IMR-90 (cell line): Measurements from ENCODE around the gene RAB27A. TPM values are rescaled to one million over a fixed set of nuclear protein-coding genes. Genes with fewer than 3 reads are reported as not detected.
"Not testable (repeated sequence)": the region's sequence is repeated elsewhere in the genome, so short reads cannot be mapped to it uniquely, and the experiment has no call there.

Experiments used
- ATAC-seq: fragments of 200-7000 bp; cut with Tn5 transposase; 2 replicates; pipeline ENCODE4 v1.9.1; 2020; ENCODE audit warnings: low read depth, mild to moderate bottlenecking, moderate library complexity
- BruUV-seq: library from RNA; stranded (reverse); fragments of 400-500 nt; replicated peaks from 2 replicates; lab custom pipeline; 2021; lab: Mats Ljungman, UMichigan
- CTCF ChIA-PET: fragments of 300-600 bp; formaldehyde crosslinking; extraction: SDS; loops from one replicate; lab custom pipeline; 2021; ENCODE audit warnings: antibody characterized with exemption; lab: Yijun Ruan, JAX
- POLR2A ChIA-PET: fragments of 300-600 bp; sonication (Branson Sonifier 250); formaldehyde crosslinking; loops from one replicate; lab custom pipeline; 2022; ENCODE audit warnings: antibody characterized with exemption; ENCODE audit not compliant: unreplicated experiment; lab: Charles Lee
- DNase-seq: peaks from one replicate; pipeline ENCODE4 v3.0.0; 2013
- H2AFZ ChIP-seq: replicated peaks from 2 replicates; pipeline ENCODE3; 2013; ENCODE audit warnings: low read length, mild to moderate bottlenecking; ENCODE audit not compliant: poor library complexity
- H2AK5ac ChIP-seq: 2 replicates; pipeline ENCODE4 v1.6.1; 2013; ENCODE audit warnings: low read depth, low read length, inconsistent platforms
- H2AK9ac ChIP-seq: replicated peaks from 2 replicates; pipeline ENCODE3; 2013; ENCODE audit warnings: mild to moderate bottlenecking, low read depth, low read length, moderate library complexity; ENCODE audit not compliant: poor library complexity
- H2BK120ac ChIP-seq: 2 replicates; pipeline ENCODE4 v1.6.1; 2013; ENCODE audit warnings: low read depth, low read length, inconsistent platforms
- H2BK15ac ChIP-seq: 3 replicates; pipeline ENCODE4 v1.6.1; 2013; ENCODE audit warnings: low read depth, low read length, inconsistent platforms
- H2BK20ac ChIP-seq: 2 replicates; pipeline ENCODE4 v1.6.1; 2013; ENCODE audit warnings: low read depth, mild to moderate bottlenecking, inconsistent platforms, low read length, moderate library complexity
- H2BK5ac ChIP-seq: 2 replicates; pipeline ENCODE4 v1.6.1; 2013; ENCODE audit warnings: mild to moderate bottlenecking, low read depth, low read length, inconsistent platforms; ENCODE audit not compliant: poor library complexity, severe bottlenecking
- H3K14ac ChIP-seq: replicated peaks from 2 replicates; pipeline ENCODE4 v1.6.1; 2013; ENCODE audit warnings: low read depth, low read length, inconsistent platforms
- H3K18ac ChIP-seq: 2 replicates; pipeline ENCODE4 v1.6.1; 2013; ENCODE audit warnings: low read depth, low read length, control low read depth
- H3K23ac ChIP-seq: 2 replicates; pipeline ENCODE4 v1.6.1; 2013; ENCODE audit warnings: low read depth, low read length, inconsistent platforms
- H3K27ac ChIP-seq: 2 replicates; pipeline ENCODE4 v1.5.1; 2013; ENCODE audit warnings: mild to moderate bottlenecking, control low read depth, low read length; ENCODE audit not compliant: insufficient read depth
- H3K27me3 ChIP-seq: 2 replicates; pipeline ENCODE4 v1.6.1; 2013; ENCODE audit warnings: low read length; ENCODE audit not compliant: control insufficient read depth, insufficient read depth
- H3K36me3 ChIP-seq: 2 replicates; pipeline ENCODE4 v1.6.1; 2013; ENCODE audit warnings: low read length, mixed read lengths; ENCODE audit not compliant: control insufficient read depth, insufficient read depth
- H3K4ac ChIP-seq: 2 replicates; pipeline ENCODE4 v1.6.1; 2013; ENCODE audit warnings: low read depth, low read length, inconsistent platforms
- H3K4me1 ChIP-seq: 2 replicates; pipeline ENCODE4 v1.6.1; 2013; ENCODE audit warnings: low read length, mixed read lengths; ENCODE audit not compliant: control insufficient read depth, insufficient read depth
- H3K4me2 ChIP-seq: 2 replicates; pipeline ENCODE4 v1.6.1; 2013; ENCODE audit warnings: low read depth, mild to moderate bottlenecking, control low read depth, low read length, moderate library complexity
- H3K4me3 ChIP-seq: 2 replicates; pipeline ENCODE4 v1.5.1; 2013; ENCODE audit warnings: low read depth, mild to moderate bottlenecking, control low read depth, low read length, moderate library complexity; ENCODE audit not compliant: insufficient read depth
- H3K56ac ChIP-seq: 2 replicates; pipeline ENCODE4 v1.6.1; 2013; ENCODE audit warnings: low read length, inconsistent platforms; ENCODE audit not compliant: insufficient read depth; ENCODE audit errors: extremely low read depth
- H3K79me1 ChIP-seq, 2 experiments: 2 replicates each; pipeline ENCODE4 v1.6.1; 2013; ENCODE audit warnings: low read length in 2 of 2, inconsistent platforms in 1 of 2, low read depth in 1 of 2
- H3K9ac ChIP-seq: 2 replicates; pipeline ENCODE4 v1.6.1; 2013; ENCODE audit warnings: low read depth, low read length, control low read depth
- H3K9me1 ChIP-seq: 2 replicates; pipeline ENCODE4 v1.6.1; 2013; ENCODE audit warnings: low read length, inconsistent platforms; ENCODE audit not compliant: insufficient read depth
- H3K9me3 ChIP-seq: 2 replicates; pipeline ENCODE4 v1.6.1; 2013; ENCODE audit warnings: low read length; ENCODE audit not compliant: control insufficient read depth, insufficient read depth
- H4K20me1 ChIP-seq: 2 replicates; pipeline ENCODE4 v1.6.1; 2013; ENCODE audit warnings: low read length, inconsistent platforms; ENCODE audit not compliant: insufficient read depth
- H4K5ac ChIP-seq: 2 replicates; pipeline ENCODE4 v1.6.1; 2013; ENCODE audit warnings: mild to moderate bottlenecking, low read depth, low read length, control low read depth
- H4K8ac ChIP-seq, 2 experiments: 2 replicates each; pipeline ENCODE4 v1.6.1; 2013; ENCODE audit warnings: low read depth in 2 of 2, low read length in 2 of 2, control low read depth in 1 of 2, inconsistent platforms in 1 of 2
- H4K91ac ChIP-seq: 2 replicates; pipeline ENCODE4 v1.6.1; 2013; ENCODE audit warnings: low read depth, low read length, inconsistent platforms; ENCODE audit not compliant: insufficient read depth
- WGBS, 2 experiments: methylation state at CpG; one replicate each; pipeline versions ENCODE4 v1.1.5 to v1.1.7; 2013; ENCODE audit warnings: missing lambda C conversion rate in 2 of 2; ENCODE audit not compliant: insufficient read length in 1 of 2; ENCODE audit errors: extremely low coverage in 2 of 2; 5-methylcytosine and 5-hydroxymethylcytosine counted together
- dilution Hi-C: fragments of 300-500 bp; cut with HindIII; formaldehyde crosslinking; loops from one replicate; pipeline ENCODE4 v1.14.3; 2018; ENCODE audit warnings: low sequenced_read_pairs; ENCODE audit not compliant: unreplicated experiment
- in situ Hi-C: fragments of 300-500 bp; cut with MboI; formaldehyde crosslinking; loops from 3 replicates; pipeline ENCODE4 v1.14.3; 2019; ENCODE audit warnings: low sequenced_read_pairs, inconsistent platforms, mixed read lengths
- intact Hi-C: fragments of 100-400 bp; cut with micrococcal nuclease; formaldehyde crosslinking; loops from 2 replicates; pipeline ENCODE4 v1.10.0; 2022
- polyA plus RNA-seq, 3 experiments: library from polyadenylated mRNA; depleted of rRNA; stranded (reverse); fragments of >200 nt; gene quantifications; 2 replicates each; pipeline ENCODE4 v1.2.3, GENCODE V29; 2012; ENCODE audit warnings: low replicate concordance in 1 of 3
- total RNA-seq: library from RNA; depleted of rRNA; stranded (reverse); fragments of >200 nt; gene quantifications from 2 replicates; pipeline ENCODE4 v1.2.3, GENCODE V29; 2012

The RAB27A gene
- total and polyA plus RNA-seq, 2 of the 4 experiments (the other 2 are of a cell fraction): 4.8 to 13.7 TPM

DNA sequence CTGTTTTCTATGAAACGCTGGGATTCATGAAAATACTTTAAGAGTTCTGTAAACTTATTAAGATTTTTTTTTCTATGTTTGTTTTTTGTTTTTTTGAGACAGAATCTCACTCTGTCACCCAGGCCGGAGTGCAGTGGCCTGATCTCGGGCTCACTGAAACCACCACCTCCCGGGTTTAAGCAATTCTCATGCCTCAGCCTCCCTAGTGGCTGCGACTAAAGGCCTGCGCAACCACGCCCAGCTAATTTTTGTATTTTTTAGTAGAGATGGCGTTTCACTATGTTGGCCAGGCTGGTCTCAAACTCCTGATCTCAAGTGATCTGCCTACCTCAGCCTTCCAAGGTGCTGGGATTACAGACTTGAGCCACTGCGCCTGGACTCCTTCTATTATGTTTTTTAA is 39.7 kb downstream of the RAB27A start:
- H3K4ac ChIP-seq, dilution Hi-C loops, H4K91ac ChIP-seq, H3K4me2 ChIP-seq, H3K18ac ChIP-seq, H3K4me3 ChIP-seq, H4K8ac ChIP-seq, H3K9me1 ChIP-seq, intact Hi-C loops, H2AK9ac ChIP-seq, H2AFZ ChIP-seq, H3K27me3 ChIP-seq, H4K20me1 ChIP-seq, H3K14ac ChIP-seq, POLR2A ChIA-PET, H3K9ac ChIP-seq, H2BK120ac ChIP-seq, DNase-seq, H3K56ac ChIP-seq, ATAC-seq, BruUV-seq, H2BK5ac ChIP-seq, H4K5ac ChIP-seq, H3K9me3 ChIP-seq, H2BK20ac ChIP-seq, H3K36me3 ChIP-seq, in situ Hi-C loops, H3K23ac ChIP-seq, H2BK15ac ChIP-seq: not testable (repeated sequence)
- Histone ChIP-seq H3K27ac (peak overlapping the region; percentile 22; the same call in 1 of the 2 replicates), H3K4me1 (peaks cover 27% of the 10 kb centered on the region), H2AK5ac (peak overlapping the region; percentile 26; the same call in 1 of the 2 replicates), H3K79me1 (peaks cover 12 to 20% of the 10 kb centered on the region in 2 experiments; a peak in 3 of 4 replicates)
- WGBS, 2 experiments: 93% methylated on average over 3 of the region's 9 CpGs; no CpG with 5 or more reads in 1 of the 2 experiments
- CTCF ChIA-PET: interaction anchor here (0.6 kb wide), 1 partner anchor 15 kb away, joined by 3 read pairs; no protein-coding TSS in a partner anchor
